ENCODE results near the gene KLK6. TPM values are rescaled to one million over a fixed set of nuclear protein-coding genes. Genes with fewer than 3 reads are reported as not detected.

The KLK6 gene
- total and polyA plus RNA-seq, 11 donors = not detected

DNA sequence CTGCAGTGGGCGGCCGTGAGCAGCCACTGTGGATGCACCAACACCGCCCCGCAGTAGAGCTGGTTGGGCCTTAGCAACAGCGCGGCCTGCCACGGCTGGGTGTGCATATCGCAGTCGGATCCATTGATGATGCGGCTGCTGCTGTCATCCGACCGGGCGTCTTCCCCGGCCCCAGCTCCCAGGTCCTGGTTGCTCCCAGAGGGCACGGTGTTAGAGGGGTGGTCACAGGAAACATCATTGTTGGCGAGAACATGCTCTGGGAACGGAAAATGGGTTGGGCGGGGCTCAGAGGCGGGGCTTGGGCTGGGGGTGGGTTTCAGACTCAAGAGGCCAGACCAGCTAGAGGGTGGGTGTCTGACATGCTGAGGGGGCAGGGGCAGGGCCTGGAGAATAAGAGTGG, 19.5 kb downstream of the KLK6 start:
- no peak for DNase-seq
- no peak for TF ChIP-seq POLR2A (IDR thresholded peaks at IDR 0.05)
- TF ChIP-seq, protein P1, sequence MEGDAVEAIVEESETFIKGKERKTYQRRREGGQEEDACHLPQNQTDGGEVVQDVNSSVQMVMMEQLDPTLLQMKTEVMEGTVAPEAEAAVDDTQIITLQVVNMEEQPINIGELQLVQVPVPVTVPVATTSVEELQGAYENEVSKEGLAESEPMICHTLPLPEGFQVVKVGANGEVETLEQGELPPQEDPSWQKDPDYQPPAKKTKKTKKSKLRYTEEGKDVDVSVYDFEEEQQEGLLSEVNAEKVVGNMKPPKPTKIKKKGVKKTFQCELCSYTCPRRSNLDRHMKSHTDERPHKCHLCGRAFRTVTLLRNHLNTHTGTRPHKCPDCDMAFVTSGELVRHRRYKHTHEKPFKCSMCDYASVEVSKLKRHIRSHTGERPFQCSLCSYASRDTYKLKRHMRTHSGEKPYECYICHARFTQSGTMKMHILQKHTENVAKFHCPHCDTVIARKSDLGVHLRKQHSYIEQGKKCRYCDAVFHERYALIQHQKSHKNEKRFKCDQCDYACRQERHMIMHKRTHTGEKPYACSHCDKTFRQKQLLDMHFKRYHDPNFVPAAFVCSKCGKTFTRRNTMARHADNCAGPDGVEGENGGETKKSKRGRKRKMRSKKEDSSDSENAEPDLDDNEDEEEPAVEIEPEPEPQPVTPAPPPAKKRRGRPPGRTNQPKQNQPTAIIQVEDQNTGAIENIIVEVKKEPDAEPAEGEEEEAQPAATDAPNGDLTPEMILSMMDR (IDR thresholded peaks at IDR 0.05) = no peak
- intact Hi-C loops (cut with DNase I) = no loop called here
- Histone ChIP-seq H3K27me3 (peaks cover 0 to 18% (median 4%) of the 10 kb centered on the region in 9 donors), H3K9me3 (no peaks in the 10 kb centered on the region), H3K36me3 (no peaks in the 10 kb centered on the region), H3K4me1 (no peaks in the 10 kb centered on the region), H3K4me3 (no peak overlapping the region), H3K27ac (no peak overlapping the region)
- ATAC-seq = no peak
- 50 to 64% (median 57%) methylated on average over 18 to 19 of the region's 19 CpGs for WGBS, 4 donors

DNA sequence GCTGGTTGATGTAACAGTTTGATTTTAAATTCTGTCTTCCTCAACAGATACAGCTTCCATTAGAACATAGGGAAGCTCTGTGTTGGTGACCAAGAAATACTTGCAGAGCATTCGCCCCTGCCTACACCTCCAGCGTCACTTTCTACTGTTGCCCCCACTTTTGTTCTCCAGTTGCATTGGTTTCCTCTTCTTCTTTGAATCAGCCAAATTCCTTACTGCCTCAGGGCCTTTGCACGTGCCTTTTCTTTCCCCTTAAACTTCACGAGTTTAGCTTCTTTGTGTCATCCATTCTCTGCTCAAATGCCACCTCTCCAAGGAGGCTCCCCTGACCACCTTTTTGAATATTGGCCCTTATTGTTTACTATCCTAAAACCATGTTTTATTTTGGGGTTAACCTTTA, 22.3 kb downstream of the KLK6 start:
- Histone ChIP-seq H3K27me3 (peaks cover 0 to 8% (median 3%) of the 10 kb centered on the region in 9 donors), H3K27ac (no peak overlapping the region), H3K9me3 (peaks cover 0 to 5% (median 0%) of the 10 kb centered on the region in 12 donors), H3K4me1 (no peaks in the 10 kb centered on the region), H3K4me3 (no peak overlapping the region), H3K36me3 (no peaks in the 10 kb centered on the region)
- WGBS, 4 donors = 78 to 83% (median 78%) methylated on average over 4 of the region's 4 CpGs
- ATAC-seq (no peak), DNase-seq (no peak)
- intact Hi-C loops (cut with DNase I) = no loop called here
- TF ChIP-seq, protein P1 (IDR thresholded peaks at IDR 0.05) = no peak
- no peak for TF ChIP-seq POLR2A (IDR thresholded peaks at IDR 0.05)

DNA sequence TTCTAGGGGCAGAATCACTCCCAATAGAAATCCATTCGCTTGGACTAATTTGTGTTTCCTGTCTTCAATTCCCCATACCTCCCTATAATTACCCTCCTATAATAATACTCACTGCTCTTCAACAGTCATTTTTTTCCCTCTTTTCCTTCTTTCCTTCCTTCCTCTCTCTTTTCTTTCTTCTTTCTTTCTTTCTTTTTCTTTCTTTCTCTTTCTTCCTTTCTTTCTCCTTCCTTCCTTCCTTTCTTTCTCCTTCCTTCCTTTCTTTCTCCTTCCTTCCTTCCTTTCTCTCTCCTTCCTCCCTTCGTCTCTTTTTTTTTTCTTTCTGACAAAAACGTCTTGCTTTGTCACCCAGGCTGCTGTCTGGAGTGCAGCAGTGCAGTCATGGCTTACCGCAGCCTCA, 24.6 kb downstream of the KLK6 start:
- peaks cover 0 to 6% (median 0%) of the 10 kb centered on the region in 12 donors for H3K9me3 ChIP-seq
- DNase-seq (no peak), ATAC-seq (no peak)
- no peak overlapping the region for H3K4me3 ChIP-seq
- H3K27ac ChIP-seq = no peak overlapping the region
- H3K36me3 ChIP-seq = no peaks in the 10 kb centered on the region
- WGBS, 4 donors = 61 to 68% (median 64%) methylated on average over 4 of the region's 4 CpGs
- intact Hi-C loops (cut with DNase I) = no loop called here
- no peaks in the 10 kb centered on the region for H3K4me1 ChIP-seq
- H3K27me3 ChIP-seq = peaks cover 0 to 3% (median 0%) of the 10 kb centered on the region in 9 donors
- TF ChIP-seq POLR2A (IDR thresholded peaks at IDR 0.05) = no peak
- TF ChIP-seq, protein P1 (IDR thresholded peaks at IDR 0.05) = no peak

DNA sequence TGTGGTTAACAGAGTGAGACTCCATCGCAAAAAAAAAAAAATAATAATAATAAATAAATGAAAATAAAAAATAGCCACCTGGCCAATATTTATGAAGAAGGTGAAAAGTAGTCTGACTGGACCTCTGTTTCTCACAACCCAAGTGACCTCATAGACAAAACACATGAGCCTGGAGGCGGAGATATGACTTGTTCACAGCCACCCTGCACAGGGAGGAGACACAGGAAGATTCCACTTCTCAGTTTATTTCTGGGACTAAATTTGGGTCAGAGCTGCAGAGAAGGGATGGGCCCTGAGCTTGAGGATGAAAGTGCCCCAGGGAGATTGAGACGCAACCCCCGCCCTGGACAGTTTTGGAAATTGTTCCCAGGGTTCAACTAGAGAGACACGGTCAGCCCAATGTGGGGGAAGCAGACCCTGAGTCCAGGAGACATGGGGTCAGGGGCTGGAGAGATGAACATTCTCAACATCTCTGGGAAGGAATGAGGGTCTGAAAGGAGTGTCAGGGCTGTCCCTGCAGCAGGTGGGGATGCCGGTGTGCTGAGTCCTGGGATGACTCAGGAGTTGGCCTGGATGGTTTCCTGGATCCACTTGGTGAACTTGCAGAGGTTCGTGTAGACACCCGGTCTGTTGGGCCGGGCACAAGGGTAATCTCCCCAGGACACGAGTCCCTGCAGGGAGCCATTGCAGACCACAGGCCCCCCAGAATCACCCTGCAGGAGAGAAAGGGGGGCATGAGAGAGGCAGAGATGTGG, 26.1 kb downstream of the KLK6 start:
- no peak for TF ChIP-seq POLR2A (IDR thresholded peaks at IDR 0.05)
- TF ChIP-seq, protein P1 (IDR thresholded peaks at IDR 0.05) = no peak
- Histone ChIP-seq H3K9me3 (peaks cover 0 to 10% (median 2%) of the 10 kb centered on the region in 12 donors), H3K4me1 (no peaks in the 10 kb centered on the region), H3K36me3 (no peaks in the 10 kb centered on the region), H3K27ac (no peak overlapping the region), H3K27me3 (peaks cover 0 to 7% (median 0%) of the 10 kb centered on the region in 9 donors), H3K4me3 (no peak overlapping the region)
- intact Hi-C loops (cut with DNase I) = no loop called here
- no peak for ATAC-seq
- 81 to 88% (median 84%) methylated on average over 10 of the region's 10 CpGs for WGBS, 4 donors
- no peak for DNase-seq
